PC-9 (cell line): Measurements from ENCODE around the gene RTN4IP1. TPM values are rescaled to one million over a fixed set of nuclear protein-coding genes. Genes with fewer than 3 reads are reported as not detected.

Experiments
- BruUV-seq: library from RNA; stranded (reverse); fragments of 400-500 nt; replicated peaks from 2 replicates; lab custom pipeline; 2021; lab: Mats Ljungman, UMichigan
- CTCF ChIA-PET: fragments of 300-600 bp; sonication (Branson Sonifier 250); formaldehyde crosslinking; loops from one replicate; lab custom pipeline; 2022; ENCODE audit warnings: antibody characterized with exemption; lab: Charles Lee
- POLR2A ChIA-PET: fragments of 300-600 bp; sonication (Branson Sonifier 250); formaldehyde crosslinking; loops from one replicate; lab custom pipeline; 2022; ENCODE audit warnings: antibody characterized with exemption; ENCODE audit not compliant: unreplicated experiment; lab: Charles Lee
- DNase-seq, 2 experiments: peaks; one replicate each; pipeline versions ENCODE4 v3.0.0 to v3.0.0-alpha.2; 2015 to 2022; ENCODE audit warnings: mixed read lengths in 1 of 2
- H2AFZ ChIP-seq: fragments of 200-600 bp; sonication (generic); 2 replicates; pipeline ENCODE4 v1.8.1; 2017; ENCODE audit warnings: antibody characterized with exemption
- H3F3A ChIP-seq: fragments of 200-600 bp; sonication (generic); 2 replicates; pipeline ENCODE4 v1.8.1; 2017; ENCODE audit warnings: antibody characterized with exemption, mild to moderate bottlenecking, low read depth; ENCODE audit not compliant: insufficient read depth
- H3K27ac ChIP-seq: fragments of 200-600 bp; sonication (generic); 2 replicates; pipeline ENCODE4 v1.6.1; 2016; ENCODE audit warnings: mixed run types
- H3K27me3 ChIP-seq: fragments of 200-600 bp; sonication (generic); 2 replicates; pipeline ENCODE4 v1.6.1; 2016; ENCODE audit warnings: low read depth, mixed run types; ENCODE audit not compliant: insufficient read depth
- H3K36me3 ChIP-seq: fragments of 200-600 bp; sonication (generic); 2 replicates; pipeline ENCODE4 v1.6.1; 2016; ENCODE audit warnings: low read depth, mixed run types
- H3K4me1 ChIP-seq: fragments of 200-600 bp; sonication (generic); replicated peaks from 2 replicates; pipeline ENCODE4 v1.6.1; 2016; ENCODE audit warnings: mixed run types; ENCODE audit not compliant: insufficient read depth
- H3K4me2 ChIP-seq: fragments of 200-600 bp; sonication (generic); 2 replicates; pipeline ENCODE4 v1.6.1; 2017; ENCODE audit warnings: mixed run types
- H3K4me3 ChIP-seq: fragments of 200-600 bp; sonication (generic); 2 replicates; pipeline ENCODE4 v1.6.1; 2016; ENCODE audit warnings: mixed run types
- H3K79me2 ChIP-seq: fragments of 200-600 bp; sonication (generic); 2 replicates; pipeline ENCODE4 v1.6.1; 2017; ENCODE audit warnings: low read depth, mixed run types
- H3K9me2 ChIP-seq: fragments of 200-600 bp; sonication (generic); 2 replicates; pipeline ENCODE4 v1.8.1; 2017; ENCODE audit warnings: mild to moderate bottlenecking; ENCODE audit not compliant: insufficient read depth
- H3K9me3 ChIP-seq: fragments of 200-600 bp; sonication (generic); 2 replicates; pipeline ENCODE4 v1.8.1; 2016; ENCODE audit warnings: low read depth; ENCODE audit not compliant: insufficient read depth
- H4K20me1 ChIP-seq: fragments of 200-600 bp; sonication (generic); 2 replicates; pipeline ENCODE4 v1.8.1; 2017; ENCODE audit not compliant: insufficient read depth
- EZH2 ChIP-seq: fragments of 200-600 bp; sonication (generic); IDR thresholded peaks from 2 replicates; pipeline ENCODE4 v1.8.0; 2017; ENCODE audit warnings: antibody characterized with exemption, low read depth
- intact Hi-C: fragments of 100-400 bp; cut with micrococcal nuclease; formaldehyde crosslinking; loops from one replicate; pipeline ENCODE4 v1.10.0; 2022; ENCODE audit not compliant: unreplicated experiment
- total RNA-seq: library from RNA; stranded (reverse); gene quantifications from 2 replicates; pipeline ENCODE4 v1.2.3, GENCODE V29; 2021
- TF ChIP-seq, protein P1 (sequence below): fragments of 200-600 bp; sonication (generic); conservative IDR thresholded peaks from 2 replicates; pipeline ENCODE4 v1.6.1; 2017; ENCODE audit warnings: mixed run types, antibody characterized with exemption, mild to moderate bottlenecking, moderate library complexity

RTN4IP1 gene
- total RNA-seq, 1 experiment from 2014 or later = 10.0 TPM

DNA sequence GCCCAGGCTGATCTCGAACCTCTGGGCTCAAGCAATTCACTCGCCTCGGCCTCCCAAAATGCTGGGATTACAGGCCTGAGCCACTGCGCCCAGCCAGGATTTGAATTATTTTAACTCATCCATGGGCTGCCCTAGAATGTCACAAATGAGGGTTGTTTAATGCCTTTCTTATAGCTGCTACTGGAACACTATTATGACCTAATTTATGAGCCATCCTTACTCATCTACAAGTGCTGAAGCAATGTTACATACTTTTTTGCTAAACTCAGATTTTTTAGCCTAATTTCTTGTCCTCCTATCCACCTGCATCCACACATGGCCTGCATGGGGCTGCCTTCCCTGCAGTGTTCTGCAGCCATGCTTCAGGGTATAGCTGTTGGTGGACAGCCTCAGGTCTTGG, 59.9 kb downstream of the RTN4IP1 start:
- no peak overlapping the region for H3K4me2 ChIP-seq
- intact Hi-C loops = no loop called here
- H4K20me1 ChIP-seq = no peaks in the 10 kb centered on the region
- ChIA-PET CTCF (no interaction called here), POLR2A (no interaction called here)
- H3F3A ChIP-seq = no peaks in the 10 kb centered on the region; the same call in 1 of the 2 replicates
- H3K4me1 ChIP-seq = peaks cover under 1% of the 10 kb centered on the region; the same call in 1 of the 2 replicates
- 0 out of 2 replicates have a peak, but pooled peaks cover 3% of the 10 kb centered on the region for H3K36me3 ChIP-seq
- no peaks in the 10 kb centered on the region for H3K79me2 ChIP-seq
- BruUV-seq = no TSS peak
- no peaks in the 10 kb centered on the region for H3K9me3 ChIP-seq
- H2AFZ ChIP-seq = no peak overlapping the region
- no peaks in the 10 kb centered on the region for H3K9me2 ChIP-seq
- DNase-seq = no peak
- no peak overlapping the region for H3K4me3 ChIP-seq
- TF ChIP-seq, protein P1, sequence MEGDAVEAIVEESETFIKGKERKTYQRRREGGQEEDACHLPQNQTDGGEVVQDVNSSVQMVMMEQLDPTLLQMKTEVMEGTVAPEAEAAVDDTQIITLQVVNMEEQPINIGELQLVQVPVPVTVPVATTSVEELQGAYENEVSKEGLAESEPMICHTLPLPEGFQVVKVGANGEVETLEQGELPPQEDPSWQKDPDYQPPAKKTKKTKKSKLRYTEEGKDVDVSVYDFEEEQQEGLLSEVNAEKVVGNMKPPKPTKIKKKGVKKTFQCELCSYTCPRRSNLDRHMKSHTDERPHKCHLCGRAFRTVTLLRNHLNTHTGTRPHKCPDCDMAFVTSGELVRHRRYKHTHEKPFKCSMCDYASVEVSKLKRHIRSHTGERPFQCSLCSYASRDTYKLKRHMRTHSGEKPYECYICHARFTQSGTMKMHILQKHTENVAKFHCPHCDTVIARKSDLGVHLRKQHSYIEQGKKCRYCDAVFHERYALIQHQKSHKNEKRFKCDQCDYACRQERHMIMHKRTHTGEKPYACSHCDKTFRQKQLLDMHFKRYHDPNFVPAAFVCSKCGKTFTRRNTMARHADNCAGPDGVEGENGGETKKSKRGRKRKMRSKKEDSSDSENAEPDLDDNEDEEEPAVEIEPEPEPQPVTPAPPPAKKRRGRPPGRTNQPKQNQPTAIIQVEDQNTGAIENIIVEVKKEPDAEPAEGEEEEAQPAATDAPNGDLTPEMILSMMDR = no peak
- no peak for TF ChIP-seq EZH2
- H3K27ac ChIP-seq = no peak overlapping the region
- H3K27me3 ChIP-seq = no peaks in the 10 kb centered on the region

DNA sequence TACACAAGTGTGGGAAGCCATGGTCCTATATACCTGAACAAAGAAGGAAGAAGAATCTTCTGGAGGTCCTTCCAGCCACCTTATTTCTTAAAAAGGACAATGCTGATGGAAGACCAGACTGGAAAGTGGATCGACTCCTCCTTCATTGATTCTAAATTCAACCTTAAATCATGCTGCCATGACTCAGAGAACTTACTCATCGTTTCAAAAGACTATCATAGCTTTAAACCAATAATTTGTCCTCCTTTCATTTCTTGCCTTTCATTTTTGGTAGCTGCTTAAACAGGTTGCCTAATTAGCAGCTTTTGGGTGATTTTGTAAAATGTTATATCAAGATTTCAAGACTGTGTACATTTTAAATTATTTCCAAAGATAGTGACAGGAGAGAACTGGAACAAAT, 60.8 kb downstream of the RTN4IP1 start:
- H3K27ac ChIP-seq = no peak overlapping the region
- intact Hi-C loops = no loop called here
- no TSS peak for BruUV-seq
- H3K4me3 ChIP-seq = no peak overlapping the region
- H3K4me1 ChIP-seq = no peaks in the 10 kb centered on the region
- H3K9me3 ChIP-seq = no peaks in the 10 kb centered on the region
- no peaks in the 10 kb centered on the region for H3K9me2 ChIP-seq
- no peaks in the 10 kb centered on the region for H3K79me2 ChIP-seq
- 0 out of 2 replicates have a peak, but pooled peaks cover 7% of the 10 kb centered on the region for H3K36me3 ChIP-seq
- no peak for TF ChIP-seq EZH2
- TF ChIP-seq, protein P1 = no peak
- POLR2A ChIA-PET = no interaction called here
- no peak for DNase-seq
- H3K27me3 ChIP-seq = no peaks in the 10 kb centered on the region
- H4K20me1 ChIP-seq = no peaks in the 10 kb centered on the region
- H3K4me2 ChIP-seq = no peak overlapping the region
- no peak overlapping the region for H2AFZ ChIP-seq
- H3F3A ChIP-seq = no peaks in the 10 kb centered on the region; the same call in 1 of the 2 replicates
- CTCF ChIA-PET = no interaction called here

DNA sequence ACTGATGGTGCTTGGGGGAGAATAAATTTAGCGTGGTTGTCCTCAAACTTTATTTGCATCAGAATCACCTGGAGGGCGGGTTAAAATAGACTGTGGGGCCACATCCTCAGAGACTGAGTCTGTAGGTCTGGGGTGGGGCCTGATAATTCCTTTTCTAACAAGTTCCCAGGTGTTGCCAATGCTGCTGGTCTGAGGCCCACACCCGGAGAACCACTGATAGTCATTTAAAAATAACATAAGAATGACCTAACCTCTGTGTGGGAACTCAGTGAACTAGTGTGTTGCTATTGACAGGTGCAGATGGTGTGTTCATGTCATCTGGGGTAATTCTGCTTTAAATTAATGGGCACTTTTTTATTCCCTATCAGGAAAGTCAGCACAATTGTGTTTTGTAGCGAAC, 64.8 kb downstream of the RTN4IP1 start:
- Histone ChIP-seq H3K27me3 (no peaks in the 10 kb centered on the region), H3F3A (peaks cover 23% of the 10 kb centered on the region), H2AFZ (no peak overlapping the region), H3K79me2 (no peaks in the 10 kb centered on the region), H3K4me3 (no peak overlapping the region), H3K27ac (no peak overlapping the region), H3K36me3 (peaks cover 12% of the 10 kb centered on the region), H3K4me2 (no peak overlapping the region), H3K9me3 (no peaks in the 10 kb centered on the region), H3K4me1 (peaks cover 26% of the 10 kb centered on the region), H4K20me1 (no peaks in the 10 kb centered on the region), H3K9me2 (no peaks in the 10 kb centered on the region)
- ChIA-PET CTCF (no interaction called here), POLR2A (no interaction called here)
- no peak for DNase-seq
- intact Hi-C loops = no loop called here
- BruUV-seq = no TSS peak
- no peak for TF ChIP-seq EZH2
- TF ChIP-seq, protein P1 = no peak
